IPS-18a (cell line): ENCODE measurements around the gene PHYKPL.

Source experiments
- H3K27ac ChIP-seq: one replicate; pipeline ENCODE4 v1.5.1; 2013; ENCODE audit warnings: low read length
- H3K27me3 ChIP-seq: one replicate; pipeline ENCODE4 v1.6.1; 2013; ENCODE audit warnings: mild to moderate bottlenecking, low read length; ENCODE audit not compliant: control insufficient read depth, insufficient read depth
- H3K36me3 ChIP-seq: one replicate; pipeline ENCODE4 v1.6.1; 2013; ENCODE audit warnings: low read depth, low read length; ENCODE audit not compliant: control insufficient read depth
- H3K4me1 ChIP-seq: one replicate; pipeline ENCODE4 v1.6.1; 2013; ENCODE audit warnings: low read depth, low read length; ENCODE audit not compliant: control insufficient read depth
- H3K4me3 ChIP-seq: one replicate; pipeline ENCODE4 v1.5.1; 2013; ENCODE audit warnings: low read length
- H3K9ac ChIP-seq: one replicate; pipeline ENCODE4 v1.6.1; 2013; ENCODE audit warnings: mild to moderate bottlenecking, low read length, moderate library complexity
- H3K9me3 ChIP-seq: one replicate; pipeline ENCODE4 v1.6.1; 2013; ENCODE audit warnings: low read depth, low read length; ENCODE audit not compliant: control insufficient read depth

The PHYKPL gene

DNA sequence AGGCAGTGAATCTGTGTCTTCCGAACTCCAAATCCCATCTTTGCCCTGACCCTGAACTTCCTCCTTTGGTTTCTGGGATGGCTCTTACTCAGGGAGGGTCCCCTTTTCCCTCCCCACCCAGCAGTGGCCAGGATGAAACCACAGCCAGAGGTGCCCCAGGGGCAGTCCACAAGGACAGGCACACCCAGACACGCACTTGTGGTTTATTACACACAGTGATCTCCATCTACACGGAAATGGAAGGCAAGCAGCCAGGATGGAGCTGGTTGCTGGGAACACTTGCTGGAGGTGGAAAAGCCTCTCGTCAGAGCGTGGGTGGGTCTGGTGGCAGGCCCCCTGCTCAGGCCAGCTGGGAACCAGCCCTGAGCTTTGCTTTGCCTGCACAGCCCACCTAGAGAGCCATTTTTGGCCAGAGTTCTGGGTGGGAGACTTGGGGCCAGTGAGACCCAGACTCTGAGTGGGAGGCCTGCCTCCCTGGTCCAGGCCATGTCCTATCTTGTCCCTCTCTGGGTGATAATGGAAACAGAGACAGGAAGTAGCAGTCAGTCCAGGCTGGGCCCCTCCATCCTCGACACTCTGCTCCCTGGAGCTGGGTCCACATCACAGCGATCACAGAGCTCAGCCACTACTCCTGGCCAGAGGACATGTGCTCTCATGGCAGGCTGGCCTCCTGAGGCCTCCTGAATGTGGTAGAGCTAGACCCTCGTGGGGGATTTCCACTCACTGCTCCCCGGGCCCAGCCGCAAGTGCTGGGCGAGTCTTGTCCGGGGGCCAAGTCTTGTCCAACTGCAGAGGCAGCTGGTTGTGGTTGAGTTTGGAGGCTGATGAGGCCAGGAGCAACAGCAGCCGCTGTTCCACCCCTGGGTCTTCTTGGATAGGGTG, 5.1 kb upstream of the PHYKPL start:
- Histone ChIP-seq H3K27me3 (no peaks in the 10 kb centered on the region), H3K36me3 (no peaks in the 10 kb centered on the region), H3K4me1 (peaks cover 6% of the 10 kb centered on the region), H3K27ac (no peak overlapping the region), H3K9me3 (no peaks in the 10 kb centered on the region), H3K9ac (no peak overlapping the region), H3K4me3 (no peak overlapping the region)

DNA sequence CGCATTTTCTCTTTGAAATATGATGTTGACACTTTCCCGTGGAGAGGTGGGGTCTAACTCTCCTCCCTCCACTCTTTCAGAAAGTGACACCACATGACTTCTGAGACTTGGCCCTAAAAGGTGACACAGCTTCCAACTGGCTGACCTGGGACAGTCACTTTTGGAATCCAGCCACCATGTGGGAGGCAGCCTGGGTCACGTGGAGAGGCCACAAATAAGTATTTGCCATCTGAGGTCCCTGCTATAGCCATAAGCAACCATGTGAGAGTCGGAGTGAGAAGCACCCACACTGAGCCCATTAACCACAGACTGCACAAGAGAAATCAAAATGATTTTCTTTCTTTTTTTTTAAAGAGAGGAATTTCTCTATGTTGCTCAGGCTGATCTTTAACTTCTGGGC, 4.1 kb upstream of the PHYKPL start:
- Histone ChIP-seq H3K9me3 (no peaks in the 10 kb centered on the region), H3K27ac (no peak overlapping the region)

DNA sequence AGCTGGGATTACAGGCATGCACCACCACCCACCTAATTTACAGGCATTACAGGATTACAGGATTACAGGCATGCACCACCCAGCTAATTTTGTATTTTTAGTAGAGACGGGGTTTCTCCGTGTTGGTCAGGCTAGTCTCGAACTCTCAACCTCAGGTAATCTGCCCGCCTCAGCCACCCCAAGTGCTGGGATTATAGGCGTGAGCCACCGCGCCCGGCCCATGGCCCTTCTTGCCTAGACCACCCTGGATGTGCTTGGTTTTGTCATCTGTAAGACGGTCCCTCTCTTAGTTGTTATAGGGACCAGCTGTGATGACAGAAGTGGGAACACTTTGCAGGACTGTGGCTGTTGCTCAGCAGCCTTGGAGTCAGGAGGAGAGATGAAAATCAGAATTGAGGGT, 3.5 kb upstream of the PHYKPL start:
- no peaks in the 10 kb centered on the region for H3K9me3 ChIP-seq
- H3K27me3 ChIP-seq = no peaks in the 10 kb centered on the region
- H3K27ac ChIP-seq = no peak overlapping the region
- no peak overlapping the region for H3K4me3 ChIP-seq
- no peaks in the 10 kb centered on the region for H3K36me3 ChIP-seq
- no peak overlapping the region for H3K9ac ChIP-seq
- H3K4me1 ChIP-seq = peaks cover 6% of the 10 kb centered on the region

More for the DNA sequence above, 4.1 kb upstream of the PHYKPL start:
- Histone ChIP-seq H3K4me3 (no peak overlapping the region), H3K36me3 (no peaks in the 10 kb centered on the region), H3K27me3 (no peaks in the 10 kb centered on the region), H3K4me1 (peaks cover 6% of the 10 kb centered on the region), H3K9ac (no peak overlapping the region)

DNA sequence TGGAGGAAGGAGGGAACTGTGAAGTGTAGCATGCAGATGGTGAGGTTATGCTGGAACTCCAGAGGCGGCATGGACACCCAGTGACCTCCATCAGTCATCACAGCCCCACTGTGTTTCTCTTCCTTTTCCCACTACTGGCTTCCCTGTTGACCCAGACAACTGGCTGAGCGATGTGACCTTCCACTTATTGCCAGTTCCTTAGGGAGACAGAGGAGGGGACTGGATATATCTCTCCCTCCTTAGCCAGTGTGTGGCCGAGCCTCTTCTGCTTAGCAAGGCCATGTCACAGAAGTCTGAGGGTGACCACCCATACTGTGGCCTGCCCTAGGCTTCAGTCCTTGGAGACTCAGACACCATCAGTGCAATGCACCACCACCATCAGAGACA, 3.0 kb upstream of the PHYKPL start:
- Histone ChIP-seq H3K27me3 (no peaks in the 10 kb centered on the region), H3K27ac (no peak overlapping the region), H3K4me1 (peaks cover 6% of the 10 kb centered on the region), H3K9ac (no peak overlapping the region), H3K4me3 (no peak overlapping the region), H3K9me3 (no peaks in the 10 kb centered on the region), H3K36me3 (peaks cover 3% of the 10 kb centered on the region)

DNA sequence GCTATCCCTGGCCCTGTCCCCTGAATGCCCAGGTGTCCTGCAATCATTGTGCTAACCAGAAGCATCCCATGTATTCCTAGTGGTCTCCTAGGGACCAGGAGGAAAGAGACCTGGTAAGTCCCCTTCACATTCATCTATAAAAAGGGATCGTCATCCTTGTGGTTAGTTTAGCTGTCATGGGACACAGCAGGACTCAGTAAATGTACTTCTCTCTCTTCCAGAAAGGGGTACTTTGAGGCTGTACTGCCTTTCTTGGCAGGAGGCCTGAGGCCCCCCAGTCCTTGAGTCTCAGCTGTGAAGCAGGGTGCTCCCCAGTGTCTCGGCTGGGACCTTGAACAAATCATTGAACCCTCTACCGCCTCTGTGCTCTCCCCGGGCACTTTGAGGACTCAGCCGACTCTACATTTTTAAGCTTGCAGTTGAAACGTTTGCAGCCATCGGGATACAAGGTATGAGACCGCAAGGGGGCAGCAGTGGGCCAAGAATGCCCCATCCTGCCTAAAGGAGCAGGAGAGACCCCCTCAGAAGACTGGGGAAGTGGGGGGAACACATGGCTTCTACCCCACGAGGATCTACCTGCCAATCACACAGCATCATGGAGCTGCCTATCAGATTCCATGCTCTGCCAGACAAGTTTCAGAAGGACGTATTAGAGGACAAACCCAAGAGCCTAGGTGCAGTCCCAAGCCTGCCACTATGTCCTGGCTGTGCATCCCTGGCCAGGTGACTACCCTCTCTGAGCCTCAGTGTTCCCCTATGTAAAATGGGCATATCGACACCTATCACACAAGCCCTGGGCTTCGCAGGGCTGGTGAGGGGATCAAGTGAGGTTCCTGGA, 2.4 kb upstream of the PHYKPL start:
- Histone ChIP-seq H3K27ac (no peak overlapping the region), H3K9me3 (no peaks in the 10 kb centered on the region), H3K4me1 (peaks cover 6% of the 10 kb centered on the region), H3K4me3 (no peak overlapping the region), H3K27me3 (no peaks in the 10 kb centered on the region), H3K9ac (no peak overlapping the region), H3K36me3 (peaks cover 3% of the 10 kb centered on the region)

DNA sequence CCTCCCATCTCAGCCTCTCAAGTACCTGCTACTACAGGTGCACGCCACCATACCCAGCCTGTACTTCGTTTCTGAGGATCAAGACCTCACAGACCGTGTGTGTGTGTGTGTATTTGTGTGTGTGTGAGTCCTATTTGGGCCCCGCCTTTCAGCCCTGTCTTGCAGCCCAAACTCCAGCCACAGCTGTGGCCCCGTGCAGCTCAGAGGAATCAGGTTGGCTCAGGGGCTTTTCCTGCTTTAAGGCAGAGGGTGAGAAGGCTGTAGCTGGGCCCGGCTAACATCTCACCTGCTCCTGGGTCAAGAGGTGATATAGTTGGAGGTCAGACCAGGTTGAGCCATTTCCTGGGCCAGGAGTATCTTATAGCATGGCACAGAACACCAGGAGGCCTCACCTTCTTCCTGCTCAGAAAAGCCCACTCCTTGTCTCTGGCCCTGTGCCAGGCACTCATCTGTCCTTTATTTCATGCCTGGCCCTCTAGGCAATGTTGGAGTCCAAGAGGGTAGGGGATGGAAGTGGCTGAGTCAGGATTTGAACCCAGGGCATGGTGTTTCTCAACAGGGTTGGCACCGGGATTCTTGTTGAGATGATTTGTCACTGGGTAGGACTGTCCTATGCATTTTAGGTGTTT, 1.6 kb upstream of the PHYKPL start:
- Histone ChIP-seq H3K9ac (no peak overlapping the region), H3K27me3 (no peaks in the 10 kb centered on the region), H3K27ac (no peak overlapping the region), H3K36me3 (peaks cover 10% of the 10 kb centered on the region), H3K4me1 (peaks cover 6% of the 10 kb centered on the region), H3K4me3 (no peak overlapping the region), H3K9me3 (no peaks in the 10 kb centered on the region)

DNA sequence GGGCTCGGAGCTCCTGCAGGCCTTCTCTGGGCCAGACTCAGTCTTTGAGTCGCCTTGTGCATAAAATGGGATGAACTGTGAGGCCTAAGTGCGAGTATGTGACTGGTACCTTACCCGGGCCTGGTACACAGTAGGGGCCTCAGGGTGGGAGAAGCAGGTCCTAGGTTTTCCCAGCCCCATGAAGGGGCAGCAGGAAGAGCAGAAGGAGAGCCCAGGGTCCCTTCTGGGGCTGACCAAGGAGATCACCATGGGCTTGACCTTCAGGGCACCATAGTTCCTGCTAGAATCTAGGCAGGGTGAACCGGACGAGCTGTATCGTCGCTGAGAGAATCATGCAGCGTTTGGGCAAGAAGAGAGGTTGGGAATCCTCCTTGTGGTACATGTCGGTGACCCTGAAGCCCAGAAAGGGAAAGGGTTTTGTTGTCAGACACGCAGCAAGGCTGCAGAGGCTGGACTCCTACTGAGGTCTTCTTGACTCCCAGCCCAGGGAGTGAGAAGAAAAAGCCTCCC, 373 bp upstream of the PHYKPL start:
- peaks cover 20% of the 10 kb centered on the region for H3K36me3 ChIP-seq
- H3K27me3 ChIP-seq = no peaks in the 10 kb centered on the region
- peak overlapping the region; percentile 78 for H3K4me3 ChIP-seq
- H3K9ac ChIP-seq = peak overlapping the region; percentile 58
- H3K4me1 ChIP-seq = peaks cover 4% of the 10 kb centered on the region
- H3K9me3 ChIP-seq = no peaks in the 10 kb centered on the region
- no peak overlapping the region for H3K27ac ChIP-seq

DNA sequence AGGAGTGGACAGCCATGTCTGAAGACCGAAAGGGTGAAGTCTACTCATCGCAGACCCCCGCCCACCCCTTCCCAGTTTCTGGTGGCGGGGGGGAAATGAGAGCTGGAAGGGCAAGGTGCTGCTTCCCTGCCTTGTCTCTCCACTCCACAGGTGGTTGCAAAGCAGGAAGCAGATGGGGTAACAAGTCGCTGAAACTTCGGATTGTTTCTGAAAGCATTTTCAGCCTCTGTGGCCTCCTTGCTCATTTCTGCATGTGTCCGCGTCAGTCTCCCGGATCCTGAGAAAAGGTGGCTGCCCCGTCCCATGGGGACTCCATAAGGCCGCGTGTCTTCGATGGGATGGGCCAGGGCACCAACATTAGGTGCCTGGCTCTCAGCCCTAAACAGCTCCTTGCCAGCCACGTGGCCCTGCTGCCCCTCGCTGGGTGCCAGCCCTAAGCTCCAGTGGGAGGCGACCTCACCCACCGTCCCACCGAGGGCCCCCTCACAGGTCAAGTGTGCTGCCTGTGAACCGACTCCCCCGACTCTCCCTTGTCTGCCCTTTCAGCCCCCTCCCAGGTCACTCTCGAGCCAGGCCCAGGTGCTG, 971 bp downstream of the PHYKPL start:
- H3K27me3 ChIP-seq = no peaks in the 10 kb centered on the region
- no peaks in the 10 kb centered on the region for H3K9me3 ChIP-seq
- H3K4me1 ChIP-seq = peaks cover 4% of the 10 kb centered on the region
- peak overlapping the region; percentile 78 for H3K4me3 ChIP-seq
- H3K27ac ChIP-seq = no peak overlapping the region
- peaks cover 21% of the 10 kb centered on the region for H3K36me3 ChIP-seq
- H3K9ac ChIP-seq = peak overlapping the region; percentile 58

DNA sequence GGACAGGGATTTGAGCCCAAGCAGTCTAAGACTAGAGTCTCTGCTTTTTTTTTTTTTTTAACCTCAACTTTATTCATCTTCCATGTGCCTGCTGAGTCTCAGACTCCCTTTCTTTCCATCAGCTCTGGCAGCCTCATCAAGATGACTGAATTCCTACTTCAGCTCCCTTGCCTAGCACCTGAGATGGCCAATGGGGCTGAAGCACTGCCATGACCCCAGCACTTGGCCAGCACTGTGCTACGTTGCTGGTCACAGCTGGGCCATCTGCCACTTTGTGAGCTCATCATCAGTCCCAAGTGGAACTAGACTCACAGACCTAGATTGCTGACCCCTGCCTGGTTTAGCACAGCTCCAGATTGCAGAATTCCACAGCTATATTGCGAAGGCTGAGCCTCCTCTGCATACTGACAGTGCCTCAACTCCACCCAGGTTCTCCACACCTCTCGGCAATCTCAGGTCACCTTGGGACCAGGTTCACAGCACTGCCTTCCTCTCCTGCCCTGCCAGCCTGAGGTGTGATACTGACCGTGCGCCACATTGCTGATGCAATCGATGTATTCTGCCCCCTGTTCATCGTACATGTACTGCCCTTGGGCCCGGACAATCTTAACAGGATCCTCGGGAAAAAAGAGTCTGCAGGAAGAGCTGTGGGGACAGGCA, 1.6 kb downstream of the PHYKPL start:
- Histone ChIP-seq H3K9me3 (no peaks in the 10 kb centered on the region), H3K4me3 (peak overlapping the region; percentile 78), H3K9ac (peak overlapping the region; percentile 58), H3K27ac (no peak overlapping the region), H3K27me3 (no peaks in the 10 kb centered on the region), H3K4me1 (peaks cover 4% of the 10 kb centered on the region), H3K36me3 (peaks cover 21% of the 10 kb centered on the region)

DNA sequence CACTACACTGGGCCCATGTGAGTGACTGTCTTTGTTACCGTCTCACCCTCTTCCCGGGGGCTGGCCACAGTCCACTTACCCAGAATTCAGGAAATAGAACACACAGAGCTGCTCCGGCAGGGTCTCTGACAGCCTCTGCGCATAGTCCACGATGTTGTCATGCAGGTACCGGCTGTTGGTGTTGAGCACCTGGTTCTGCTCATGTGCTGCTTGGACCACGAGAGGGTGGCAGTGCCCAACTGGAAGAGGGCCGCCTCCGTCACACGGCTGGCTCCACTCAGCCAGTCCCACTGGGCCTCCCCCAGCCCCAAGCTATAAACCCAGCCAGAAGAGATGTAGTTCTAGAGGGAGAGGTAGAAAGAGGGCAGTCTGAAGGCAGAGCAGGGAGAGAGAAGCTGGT, 2.7 kb downstream of the PHYKPL start:
- Histone ChIP-seq H3K27ac (no peak overlapping the region), H3K4me3 (no peak overlapping the region), H3K36me3 (peaks cover 26% of the 10 kb centered on the region), H3K9ac (no peak overlapping the region), H3K9me3 (no peaks in the 10 kb centered on the region), H3K4me1 (peaks cover 3% of the 10 kb centered on the region), H3K27me3 (no peaks in the 10 kb centered on the region)
